HepG2 (cell line): ENCODE measurements around the gene PTCRA. TPM values are rescaled to one million over a fixed set of nuclear protein-coding genes. Genes with fewer than 3 reads are reported as not detected.

ENCODE experiments used
- CHD2 ChIP-seq: IDR thresholded peaks from 2 replicates; pipeline ENCODE4 v1.6.1; 2011; ENCODE audit warnings: low read depth, low read length, improper control_type of control experiment
- DNMT1 ChIP-seq: sonication (generic); formaldehyde crosslinking; IDR thresholded peaks from 2 replicates; pipeline ENCODE4 v1.5.1; 2020; ENCODE audit warnings: mild to moderate bottlenecking, missing genetic modification reagents
- GZF1 ChIP-seq: sonication (generic); formaldehyde crosslinking; IDR thresholded peaks from 2 replicates; pipeline ENCODE4 v1.5.1; 2020; ENCODE audit warnings: mild to moderate bottlenecking, missing genetic modification reagents
- ISX ChIP-seq: sonication (generic); formaldehyde crosslinking; conservative IDR thresholded peaks from 2 replicates; pipeline ENCODE4 v1.5.0; 2020; ENCODE audit warnings: missing genetic modification reagents
- KAT8 ChIP-seq: IDR thresholded peaks from 2 replicates; pipeline ENCODE4 v1.6.1; 2016; ENCODE audit warnings: missing genetic modification reagents, missing compliant biosample characterization
- MXI1 ChIP-seq: IDR thresholded peaks from 3 replicates; pipeline ENCODE4 v1.6.1; 2012; ENCODE audit warnings: low read depth, low read length, inconsistent platforms, borderline replicate concordance
- SKIL ChIP-seq: sonication (generic); formaldehyde crosslinking; IDR thresholded peaks from 2 replicates; pipeline ENCODE4 v1.8.0; 2022; ENCODE audit warnings: missing genetic modification reagents, mild to moderate bottlenecking, moderate library complexity, borderline replicate concordance
- SNAI1 ChIP-seq: sonication (generic); formaldehyde crosslinking; IDR thresholded peaks from 2 replicates; pipeline ENCODE4 v1.5.0; 2020; ENCODE audit warnings: mild to moderate bottlenecking, missing genetic modification reagents, borderline replicate concordance
- SOX5 ChIP-seq: IDR thresholded peaks from 2 replicates; pipeline ENCODE4 v1.6.1; 2016; ENCODE audit warnings: borderline replicate concordance
- ZFP41 ChIP-seq: sonication (generic); formaldehyde crosslinking; IDR thresholded peaks from 2 replicates; pipeline ENCODE4 v1.4.0; 2020; ENCODE audit warnings: mild to moderate bottlenecking, missing genetic modification reagents, borderline replicate concordance
- ZNF296 ChIP-seq: sonication (generic); formaldehyde crosslinking; conservative IDR thresholded peaks from 2 replicates; pipeline ENCODE4 v1.5.0; 2020; ENCODE audit warnings: mild to moderate bottlenecking, missing genetic modification reagents
- ZNF609 ChIP-seq: sonication (generic); formaldehyde crosslinking; IDR thresholded peaks from 2 replicates; pipeline ENCODE4 v1.4.0; 2020; ENCODE audit warnings: mild to moderate bottlenecking, missing genetic modification reagents, borderline replicate concordance
- ZNF646 ChIP-seq: sonication (generic); formaldehyde crosslinking; IDR thresholded peaks from 2 replicates; pipeline ENCODE4 v1.9.0; 2021; ENCODE audit warnings: mild to moderate bottlenecking, missing genetic modification reagents
- ZNF7 ChIP-seq: IDR thresholded peaks from 2 replicates; pipeline ENCODE4 v1.6.1; 2016; ENCODE audit warnings: missing biosample characterization, missing genetic modification reagents
- ZNF737 ChIP-seq: sonication (generic); formaldehyde crosslinking; IDR thresholded peaks from 2 replicates; pipeline ENCODE4 v1.5.0; 2020; ENCODE audit warnings: missing genetic modification reagents, mild to moderate bottlenecking, borderline replicate concordance
- polyA plus RNA-seq, 8 experiments: library from polyadenylated mRNA; depleted of rRNA in 3 of 8; stranded (reverse) in 7 of 8; unstranded in 1 of 8; fragments of >200 nt; fragmentation: Illumina TruSeq in 4 of 8; extraction: Trizol in 4 of 8; gene quantifications; 2 replicates each; pipeline versions ENCODE4 v1.2.1 to v1.2.3, GENCODE V29; 2011 to 2016; ENCODE audit warnings: low read depth in 4 of 8, missing spikeins in 1 of 8, mixed read lengths in 1 of 8; ENCODE audit not compliant: insufficient read depth in 1 of 8
- total RNA-seq, 5 experiments: library from RNA; depleted of rRNA; stranded (reverse); fragments of >200 nt; fragmentation: Illumina TruSeq; extraction: Trizol; gene quantifications; 2 replicates each; pipeline ENCODE4 v1.2.3, GENCODE V29; 2016; ENCODE audit warnings: low read depth in 1 of 5

The PTCRA gene
- total and polyA plus RNA-seq, 2 of the 13 experiments (the other 11 are each of a cell fraction or from before 2014, with no cell fraction given): not detected

GRCh38 chr6:42928986-42929820 is 13.3 kb downstream of the PTCRA start, which contains the start of gene CNPY3 (continued):
- no peak; the same call in 1 of the 2 replicates for TF ChIP-seq ZNF7 (CRISPR knock-in tag)
- peak; percentile 51 for TF ChIP-seq DNMT1 (CRISPR knock-in tag)
- TF ChIP-seq ISX: 0 out of 2 replicates have a peak, but pooled peaks have one; percentile 83
- TF ChIP-seq GZF1 (CRISPR knock-in tag): peak; percentile 79; the same call in 1 of the 2 replicates
- peak; percentile 98 for TF ChIP-seq SNAI1 (CRISPR knock-in tag)
- 0 out of 2 replicates have a peak, but pooled peaks have one; percentile 29 for TF ChIP-seq ZNF296 (CRISPR knock-in tag)
- no peak; the same call in 1 of the 2 replicates for TF ChIP-seq ZNF737 (CRISPR knock-in tag)
- peak; percentile 97; the same call in 1 of the 2 replicates for TF ChIP-seq ZFP41 (CRISPR knock-in tag)
- TF ChIP-seq ZNF646 (CRISPR knock-in tag): no peak
- TF ChIP-seq SKIL (CRISPR knock-in tag): peak; percentile 95
- TF ChIP-seq KAT8 (CRISPR knock-in tag): peak; percentile 95
- peak; percentile 74 for TF ChIP-seq SOX5 (CRISPR knock-in tag)
- TF ChIP-seq CHD2: peak; percentile 49; the same call in 1 of the 2 replicates
- peak; percentile 86 for TF ChIP-seq ZNF609 (CRISPR knock-in tag)
- TF ChIP-seq MXI1: peak; percentile 99
